H1 (cell line): ENCODE measurements around the gene RPS15. TPM values are rescaled to one million over a fixed set of nuclear protein-coding genes. Genes with fewer than 3 reads are reported as not detected.

Experiments
- ASH2L ChIP-seq: fragments of 200-600, 300-600 bp; sonication (generic); IDR thresholded peaks from one replicate; pipeline ENCODE4 v1.7.1; 2017; ENCODE audit warnings: low read length
- BRCA1 ChIP-seq: IDR thresholded peaks from 2 replicates; pipeline ENCODE4 v1.6.1; 2012; ENCODE audit warnings: low read depth, low read length, improper control_type of control experiment
- CEBPB ChIP-seq: IDR thresholded peaks from 2 replicates; pipeline ENCODE4 v1.6.1; 2012; ENCODE audit warnings: low read depth, low read length
- CHD1 ChIP-seq: IDR thresholded peaks from 2 replicates; pipeline ENCODE4 v1.6.1; 2012; ENCODE audit warnings: low read depth, low read length, improper control_type of control experiment
- CHD2 ChIP-seq: IDR thresholded peaks from 2 replicates; pipeline ENCODE4 v1.6.1; 2012; ENCODE audit warnings: low read length, improper control_type of control experiment
- CTCF ChIP-seq, 3 experiments: IDR thresholded peaks; 1 replicate in 2 of 3; 2 replicates in 1 of 3; pipeline versions ENCODE4 v1.5.1 to v1.6.1; 2011; ENCODE audit warnings: low read length in 3 of 3, mild to moderate bottlenecking in 3 of 3, inconsistent platforms in 2 of 3, low read depth in 1 of 3, moderate library complexity in 1 of 3; ENCODE audit not compliant: insufficient read depth in 1 of 3; ENCODE audit errors: control extremely low read depth in 1 of 3
- E2F6 ChIP-seq: IDR thresholded peaks from 2 replicates; pipeline ENCODE4 v1.6.1; 2012; ENCODE audit warnings: inconsistent platforms
- EGR1 ChIP-seq: IDR thresholded peaks from 2 replicates; pipeline ENCODE4 v1.6.1; 2011; ENCODE audit warnings: low read depth, low read length, borderline replicate concordance
- GABPA ChIP-seq: IDR thresholded peaks from 2 replicates; pipeline ENCODE4 v1.6.1; 2011; ENCODE audit warnings: mild to moderate bottlenecking, low read length, moderate library complexity, borderline replicate concordance; ENCODE audit not compliant: insufficient read depth
- HDAC2 ChIP-seq, 2 experiments: fragments of 300-600 bp in 1 of 2; sonication (generic) in 1 of 2; IDR thresholded peaks; 2 replicates each; pipeline ENCODE4 v1.6.1; 2011 to 2012; ENCODE audit warnings: low read depth in 2 of 2, low read length in 2 of 2, mild to moderate bottlenecking in 2 of 2, moderate library complexity in 2 of 2, borderline replicate concordance in 1 of 2, inconsistent platforms in 1 of 2
- HDAC6 ChIP-seq: IDR thresholded peaks from one replicate; pipeline ENCODE4 v1.7.1; 2012; ENCODE audit warnings: low read depth, mild to moderate bottlenecking, inconsistent platforms, low read length, moderate library complexity
- JUN ChIP-seq: IDR thresholded peaks from 2 replicates; pipeline ENCODE4 v1.6.1; 2011; ENCODE audit warnings: low read depth, mild to moderate bottlenecking, improper control_type of control experiment, low read length
- KDM1A ChIP-seq: fragments of 200-600, 300-600 bp; sonication (generic); IDR thresholded peaks from 2 replicates; pipeline ENCODE4 v1.7.1; 2016; ENCODE audit warnings: mild to moderate bottlenecking, low read length, borderline replicate concordance
- NRF1 ChIP-seq: IDR thresholded peaks from 2 replicates; pipeline ENCODE4 v1.6.1; 2011; ENCODE audit warnings: mild to moderate bottlenecking, low read depth, low read length, improper control_type of control experiment
- POU5F1 ChIP-seq: IDR thresholded peaks from 2 replicates; pipeline ENCODE4 v1.6.1; 2011; ENCODE audit warnings: low read depth, mild to moderate bottlenecking, low read length, moderate library complexity
- RNF2 ChIP-seq: fragments of 200-900, 300-1000 bp; sonication (generic); IDR thresholded peaks from 2 replicates; pipeline ENCODE4 v1.7.1; 2016; ENCODE audit warnings: borderline replicate concordance, low read depth, mild to moderate bottlenecking, antibody characterized with exemption, low read length; ENCODE audit not compliant: poor library complexity, severe bottlenecking; ENCODE audit errors: missing control alignments
- RXRA ChIP-seq: IDR thresholded peaks from 2 replicates; pipeline ENCODE4 v1.6.1; 2011; ENCODE audit warnings: low read depth, mild to moderate bottlenecking, low read length, moderate library complexity; ENCODE audit not compliant: insufficient read depth
- SIN3A ChIP-seq, 2 experiments: IDR thresholded peaks in 1 of 2; conservative IDR thresholded peaks in 1 of 2; 2 replicates each; pipeline ENCODE4 v1.6.1; 2011 to 2012; ENCODE audit warnings: low read length in 2 of 2, improper control_type of control experiment in 1 of 2, low read depth in 1 of 2, mild to moderate bottlenecking in 1 of 2
- SP4 ChIP-seq: IDR thresholded peaks from 2 replicates; pipeline ENCODE4 v1.6.1; 2012; ENCODE audit warnings: low read length, inconsistent platforms
- SUZ12 ChIP-seq: fragments of 200-600 bp; sonication (generic); IDR thresholded peaks from 2 replicates; pipeline ENCODE4 v1.6.1; 2012; ENCODE audit warnings: mild to moderate bottlenecking, inconsistent platforms, low read length, moderate library complexity, mixed read lengths
- ZNF274 ChIP-seq: IDR thresholded peaks from 2 replicates; pipeline ENCODE4 v1.7.0; 2012; ENCODE audit warnings: low read length, borderline replicate concordance; ENCODE audit errors: extremely low read depth
- polyA plus RNA-seq, 7 experiments: library from polyadenylated mRNA; depleted of rRNA in 3 of 7; stranded (reverse) in 5 of 7; unstranded in 2 of 7; fragments of >200 nt in 5 of 7; fragments of 200-250 nt in 2 of 7; gene quantifications; 1 replicate in 5 of 7; 2 replicates in 1 of 7; 4 replicates in 1 of 7; pipeline versions ENCODE4 v1.2.1 to v1.2.3, GENCODE V29; 2011 to 2013; ENCODE audit warnings: missing spikeins in 2 of 7, mixed read lengths in 2 of 7
- total RNA-seq: library from RNA; stranded (reverse); fragmentation: NEBNext Ultra II Directional; extraction: Animal tissue kit (Norgen Biotek cat#: 25700); gene quantifications from 2 replicates; pipeline ENCODE4 v1.2.1, GENCODE V29; 2021

The RPS15 gene
- total and polyA plus RNA-seq, 2 of the 8 experiments (the other 6 are each of a cell fraction or from before 2014, with no cell fraction given): 1,562 to 3,890 TPM

- TF ChIP-seq NRF1 (no peak), CHD1 (no peak), KDM1A (no peak), GABPA (peak; percentile 19; the same call in 1 of the 2 replicates), CHD2 (no peak), HDAC6 (no peak), HDAC2 (IDR thresholded peaks at IDR 0.05; ENCODE audit: borderline replicate concordance in 1 of 2, low read depth in 2 of 2, low read length in 2 of 2) (peak; percentile 65 to 79; a peak in 2 of 4 replicates), CTCF (IDR thresholded peaks at IDR 0.05; ENCODE audit: control extremely low read depth in 1 of 3, insufficient read depth in 1 of 3, low read depth in 1 of 3, low read length in 3 of 3) (peak; percentile 78 to 94 (median 87)), RXRA (no peak), JUN (no peak), POU5F1 (no peak), SIN3A (conservative IDR thresholded peaks at IDR 0.05 in 1 of 2, IDR thresholded peaks at IDR 0.05 in 1 of 2; ENCODE audit: low read depth in 1 of 2, low read length in 2 of 2) (no peak; a peak in 1 of 4 replicates), RNF2 (no peak), ZNF274 (no peak), CEBPB (no peak), BRCA1 (no peak), E2F6 (no peak), EGR1 (peak; percentile 90), SP4 (no peak), SUZ12 (no peak; the same call in 1 of the 2 replicates), ASH2L (peak; percentile 50)
These were observed 7.2 kb downstream of the RPS15 start (continued) for GRCh38 chr19:1445185-1445931.
